HepG2 (cell line): ENCODE data around the gene ULBP1. TPM values are rescaled to one million over a fixed set of nuclear protein-coding genes. Genes with fewer than 3 reads are reported as not detected.
"Not testable (repeated sequence)": the region's sequence is repeated elsewhere in the genome, so short reads cannot be mapped to it uniquely, and the experiment has no call there.

ENCODE experiments used
- ATAC-seq: fragments of 200-7000 bp; cut with Tn5 transposase; 3 replicates; pipeline ENCODE4 v1.9.1; 2020; ENCODE audit warnings: mild to moderate bottlenecking, moderate library complexity
- BruUV-seq: library from RNA; stranded (reverse); fragments of 400-500 nt; replicated peaks from 2 replicates; lab custom pipeline; 2021; lab: Mats Ljungman, UMichigan
- CTCF ChIA-PET: fragments of 300-600 bp; formaldehyde crosslinking; extraction: SDS; loops from one replicate; lab custom pipeline; 2021; ENCODE audit warnings: low total read pairs, inconsistent platforms, low intra/inter-chr PET ratio; lab: Yijun Ruan, JAX
- POLR2A ChIA-PET: fragments of 350-600 bp; sonication (Branson Sonifier 250); formaldehyde crosslinking; loops from one replicate; lab custom pipeline; 2020; ENCODE audit warnings: antibody characterized with exemption, inconsistent platforms; lab: Yijun Ruan, JAX
- DNase-seq: peaks from one replicate; pipeline ENCODE4 v3.0.0-alpha.2; 2015; ENCODE audit warnings: low spot score
- FAIRE-seq: peaks from 3 replicates; lab custom pipeline; 2011; peaks lifted over from hg19 to GRCh38; lab: Jason Lieb, UNC
- H2AFZ ChIP-seq: one replicate; pipeline ENCODE4 v1.6.1; 2011; ENCODE audit warnings: low read length, inconsistent platforms
- H3K27ac ChIP-seq: fragments of 300-600 bp; 3 replicates; pipeline ENCODE4 v1.8.0; 2011; ENCODE audit warnings: mixed run types, mild to moderate bottlenecking, mixed read lengths, low read length, inconsistent platforms; ENCODE audit not compliant: insufficient read depth; ENCODE audit errors: extremely low read length
- H3K27me3 ChIP-seq, 2 experiments: fragments of 200-600 bp in 1 of 2; 2 replicates in 1 of 2; 3 replicates in 1 of 2; pipeline versions ENCODE4 v1.6.0 to v1.8.0; 2011; ENCODE audit warnings: low read length in 2 of 2, mild to moderate bottlenecking in 2 of 2, moderate library complexity in 2 of 2, inconsistent platforms in 1 of 2; ENCODE audit not compliant: insufficient read depth in 2 of 2, control insufficient read depth in 1 of 2
- H3K36me3 ChIP-seq, 2 experiments: fragments of 200-600 bp in 1 of 2; replicated peaks in 1 of 2; 2 replicates in 1 of 2; 3 replicates in 1 of 2; pipeline versions ENCODE4 v1.5.1 to v1.8.0; 2011; ENCODE audit warnings: low read length in 2 of 2, inconsistent platforms in 1 of 2; ENCODE audit not compliant: insufficient read depth in 2 of 2, control insufficient read depth in 1 of 2
- H3K4me1 ChIP-seq: 2 replicates; pipeline ENCODE4 v1.5.1; 2012; ENCODE audit warnings: low read length, inconsistent platforms; ENCODE audit not compliant: insufficient read depth
- H3K4me2 ChIP-seq: 2 replicates; pipeline ENCODE4 v1.6.0; 2011; ENCODE audit warnings: low read depth, low read length, inconsistent platforms
- H3K4me3 ChIP-seq, 3 experiments: fragments of 200-600 bp in 1 of 3; sonication (generic), shearing (Covaris generic) in 1 of 3; replicated peaks in 1 of 3; 2 replicates each; pipeline ENCODE4 v1.5.1; 2011 to 2016; ENCODE audit warnings: low read length in 3 of 3, inconsistent platforms in 2 of 3, low read depth in 2 of 3, mild to moderate bottlenecking in 2 of 3, control low read depth in 1 of 3, mixed read lengths in 1 of 3; ENCODE audit not compliant: insufficient read depth in 1 of 3
- H3K79me2 ChIP-seq: one replicate; pipeline ENCODE4 v1.6.1; 2011; ENCODE audit warnings: low read length, inconsistent platforms; ENCODE audit not compliant: insufficient read depth
- H3K9ac ChIP-seq: 2 replicates; pipeline ENCODE4 v1.6.0; 2011; ENCODE audit warnings: mild to moderate bottlenecking, low read depth, low read length, inconsistent platforms; ENCODE audit not compliant: insufficient read depth
- H3K9me3 ChIP-seq: 2 replicates; pipeline ENCODE4 v1.5.1; 2012; ENCODE audit warnings: mild to moderate bottlenecking, low read length
- H4K20me1 ChIP-seq: 2 replicates; pipeline ENCODE4 v1.6.0; 2011; ENCODE audit warnings: inconsistent platforms, mild to moderate bottlenecking, low read length, moderate library complexity; ENCODE audit not compliant: insufficient read depth
- CBX5 ChIP-seq: sonication (generic); formaldehyde crosslinking; IDR thresholded peaks from 2 replicates; pipeline ENCODE4 v1.4.0; 2020; ENCODE audit warnings: missing genetic modification reagents, borderline replicate concordance
- GABPB1 ChIP-seq: IDR thresholded peaks from 2 replicates; pipeline ENCODE4 v1.6.1; 2016; ENCODE audit warnings: mild to moderate bottlenecking, missing genetic modification reagents, moderate library complexity, missing compliant biosample characterization
- HHEX ChIP-seq: IDR thresholded peaks from 2 replicates; pipeline ENCODE4 v1.6.1; 2016; ENCODE audit warnings: control low read depth
- KLF9 ChIP-seq: IDR thresholded peaks from 2 replicates; pipeline ENCODE4 v1.6.1; 2016; ENCODE audit warnings: low read depth
- MYC ChIP-seq: sonication (generic); formaldehyde crosslinking; IDR thresholded peaks from 2 replicates; pipeline ENCODE4 v1.9.0; 2021; ENCODE audit warnings: missing genetic modification reagents, borderline replicate concordance
- PTBP1 ChIP-seq: fragments of 200-400 bp; formaldehyde crosslinking; IDR thresholded peaks from 2 replicates; pipeline ENCODE4 v1.6.1; 2018; ENCODE audit warnings: low read length, low read depth; ENCODE audit not compliant: poor library complexity, severe bottlenecking
- RAD51 ChIP-seq: fragments of 450-650 bp; IDR thresholded peaks from 2 replicates; pipeline ENCODE4 v1.6.1; 2016; ENCODE audit warnings: borderline replicate concordance
- SP140L ChIP-seq: sonication (generic); formaldehyde crosslinking; IDR thresholded peaks from 2 replicates; pipeline ENCODE4 v1.4.0; 2020; ENCODE audit warnings: missing genetic modification reagents, borderline replicate concordance
- WIZ ChIP-seq: sonication (generic); formaldehyde crosslinking; IDR thresholded peaks from 2 replicates; pipeline ENCODE4 v1.5.1; 2020; ENCODE audit warnings: mild to moderate bottlenecking, missing genetic modification reagents
- ZNF547 ChIP-seq: sonication (generic); formaldehyde crosslinking; IDR thresholded peaks from 2 replicates; pipeline ENCODE4 v1.5.1; 2020; ENCODE audit warnings: mild to moderate bottlenecking, missing genetic modification reagents
- ZNF883 ChIP-seq: sonication (generic); formaldehyde crosslinking; IDR thresholded peaks from 2 replicates; pipeline ENCODE4 v1.5.1; 2020; ENCODE audit warnings: mild to moderate bottlenecking, missing genetic modification reagents; ENCODE audit errors: not compliant biosample characterization
- ZSCAN20 ChIP-seq: sonication (generic); formaldehyde crosslinking; IDR thresholded peaks from 2 replicates; pipeline ENCODE4 v1.4.0; 2020; ENCODE audit warnings: missing genetic modification reagents, mild to moderate bottlenecking, borderline replicate concordance
- WGBS: methylation state at CpG from one replicate; pipeline ENCODE4 v1.1.6; 2017; ENCODE audit warnings: low lambda C conversion rate; 5-methylcytosine and 5-hydroxymethylcytosine counted together
- in situ Hi-C: cut with HindIII; loops from 2 replicates; pipeline ENCODE4 v1.10.0; 2017; ENCODE audit warnings: low pct_unique_long_range_greater_than_20kb; ENCODE audit not compliant: extremely low pct_ligation_motif_present
- intact Hi-C: fragments of 100-400 bp; cut with micrococcal nuclease; formaldehyde crosslinking; loops from one replicate; pipeline ENCODE4 v1.10.0; 2022; ENCODE audit not compliant: unreplicated experiment
- polyA plus RNA-seq, 8 experiments: library from polyadenylated mRNA; depleted of rRNA in 3 of 8; stranded (reverse) in 7 of 8; unstranded in 1 of 8; fragments of >200 nt; fragmentation: Illumina TruSeq in 4 of 8; extraction: Trizol in 4 of 8; gene quantifications; 2 replicates each; pipeline versions ENCODE4 v1.2.1 to v1.2.3, GENCODE V29; 2011 to 2016; ENCODE audit warnings: low read depth in 4 of 8, missing spikeins in 1 of 8, mixed read lengths in 1 of 8; ENCODE audit not compliant: insufficient read depth in 1 of 8
- total RNA-seq, 5 experiments: library from RNA; depleted of rRNA; stranded (reverse); fragments of >200 nt; fragmentation: Illumina TruSeq; extraction: Trizol; gene quantifications; 2 replicates each; pipeline ENCODE4 v1.2.3, GENCODE V29; 2016; ENCODE audit warnings: low read depth in 1 of 5
- TF ChIP-seq, protein P1 (sequence below): sonication (generic); formaldehyde crosslinking; conservative IDR thresholded peaks from 2 replicates; pipeline ENCODE4 v1.5.0; 2020; ENCODE audit warnings: missing genetic modification reagents

Gene ULBP1
- total and polyA plus RNA-seq, 2 of the 13 experiments (the other 11 are each of a cell fraction or from before 2014, with no cell fraction given), result 0.04 to 0.09 TPM

DNA sequence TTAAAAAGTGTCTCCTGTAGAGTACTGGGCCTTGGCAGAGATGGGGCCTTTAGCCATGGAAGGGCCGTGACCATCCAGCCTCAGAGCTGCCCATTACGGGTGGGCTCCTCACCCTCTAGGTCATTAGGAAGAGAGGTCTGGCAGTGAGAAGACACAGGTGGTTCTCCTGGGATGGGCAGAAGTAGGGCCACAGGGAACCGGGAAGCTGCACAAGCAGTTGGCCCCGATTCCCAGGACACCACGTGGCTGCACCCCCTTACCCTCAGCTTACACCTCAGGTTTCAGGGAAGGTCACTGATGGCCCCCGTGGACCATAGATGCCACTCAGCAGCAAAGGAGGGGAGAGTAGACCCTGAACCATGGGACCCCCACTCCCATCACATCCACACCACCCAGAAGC, 42.4 kb upstream of the ULBP1 start (continued):
- no peak for TF ChIP-seq PTBP1
- TF ChIP-seq KLF9 (CRISPR knock-in tag), result no peak
- TF ChIP-seq WIZ, result no peak
- TF ChIP-seq ZSCAN20 (CRISPR knock-in tag), result no peak
- no peak for TF ChIP-seq SP140L (CRISPR knock-in tag)
- TF ChIP-seq CBX5 (CRISPR knock-in tag), result no peak
- no peak for TF ChIP-seq ZNF547
- TF ChIP-seq HHEX (CRISPR knock-in tag), result no peak
- TF ChIP-seq, protein P1, sequence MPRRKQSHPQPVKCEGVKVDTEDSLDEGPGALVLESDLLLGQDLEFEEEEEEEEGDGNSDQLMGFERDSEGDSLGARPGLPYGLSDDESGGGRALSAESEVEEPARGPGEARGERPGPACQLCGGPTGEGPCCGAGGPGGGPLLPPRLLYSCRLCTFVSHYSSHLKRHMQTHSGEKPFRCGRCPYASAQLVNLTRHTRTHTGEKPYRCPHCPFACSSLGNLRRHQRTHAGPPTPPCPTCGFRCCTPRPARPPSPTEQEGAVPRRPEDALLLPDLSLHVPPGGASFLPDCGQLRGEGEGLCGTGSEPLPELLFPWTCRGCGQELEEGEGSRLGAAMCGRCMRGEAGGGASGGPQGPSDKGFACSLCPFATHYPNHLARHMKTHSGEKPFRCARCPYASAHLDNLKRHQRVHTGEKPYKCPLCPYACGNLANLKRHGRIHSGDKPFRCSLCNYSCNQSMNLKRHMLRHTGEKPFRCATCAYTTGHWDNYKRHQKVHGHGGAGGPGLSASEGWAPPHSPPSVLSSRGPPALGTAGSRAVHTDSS (CRISPR knock-in tag), result no peak
- TF ChIP-seq ZNF883 (CRISPR knock-in tag), result no peak
- TF ChIP-seq GABPB1 (CRISPR knock-in tag), result no peak

DNA sequence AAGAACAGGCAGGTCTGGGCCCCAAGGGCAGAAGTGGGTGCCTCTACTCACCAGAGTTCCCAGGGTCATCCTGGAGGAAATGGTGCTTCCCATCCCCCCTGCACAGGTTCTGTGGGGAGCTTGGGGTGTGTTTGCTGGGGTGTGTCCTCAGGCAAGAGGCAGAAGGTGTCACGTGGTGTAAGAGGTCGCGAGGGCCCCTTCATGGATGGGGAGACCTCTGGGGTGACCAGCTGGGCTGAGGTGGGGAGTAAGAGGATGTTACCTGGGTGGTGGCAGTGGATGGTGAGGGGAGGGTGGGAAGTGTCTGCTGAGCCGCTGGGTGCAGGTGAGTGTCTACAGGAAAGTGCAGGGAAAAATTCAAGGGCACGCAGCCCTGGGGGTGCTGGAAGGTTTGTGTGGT, 41.7 kb upstream of the ULBP1 start:
- H3K79me2 ChIP-seq, ATAC-seq, H3K36me3 ChIP-seq, H3K9ac ChIP-seq, CTCF ChIA-PET, BruUV-seq, H3K27ac ChIP-seq, H3K9me3 ChIP-seq, FAIRE-seq, intact Hi-C loops, DNase-seq, H4K20me1 ChIP-seq, H2AFZ ChIP-seq, POLR2A ChIA-PET: not testable (repeated sequence)
- peaks cover 13 to 75% of the 10 kb centered on the region in 2 experiments for H3K27me3 ChIP-seq
- 56% methylated on average over 5 of the region's 5 CpGs for WGBS
- in situ Hi-C loops, result loop anchor here (5.0 kb wide), 2 partner anchors 80 to 200 kb away; no protein-coding TSS in a partner anchor
- TF ChIP-seq MYC (CRISPR knock-in tag) (0 out of 2 replicates have a peak, but pooled peaks have one; percentile 7), RAD51 (peak; percentile 43; the same call in 1 of the 2 replicates)
- H3K4me1 ChIP-seq, result peaks cover 34% of the 10 kb centered on the region
- peak overlapping the region; percentile 79; the same call in 1 of the 2 replicates for H3K4me2 ChIP-seq
- H3K4me3 ChIP-seq, result peak overlapping the region in 1 of 3 experiments; percentile 70; a peak in 1 of 6 replicates
